Activated naive CD4-positive, alpha-beta T cell treated with anti-CD3 and anti-CD28 coated beads, Interleukin-2, amount 10 ng/mL, durations not matched to agents 7 days and 5 days (primary cell): ENCODE measurements around the gene CTR9.

Experiments
- CTCF ChIA-PET: fragments of 350-600 bp; sonication (Branson Sonifier 250); formaldehyde crosslinking; loops from one replicate; lab custom pipeline; 2021; ENCODE audit warnings: antibody characterized with exemption; lab: Charles Lee
- DNase-seq: peaks from one replicate; pipeline ENCODE4 v3.0.0-alpha.2; 2020
- H3K27ac Mint-ChIP-seq: one replicate; pipeline ENCODE4 v1.8.0; 2021; ENCODE audit warnings: mild to moderate bottlenecking, moderate library complexity, mixed read lengths
- H3K27me3 Mint-ChIP-seq: one replicate; pipeline ENCODE4 v1.8.0; 2021; ENCODE audit warnings: mild to moderate bottlenecking, mixed read lengths
- H3K36me3 Mint-ChIP-seq: one replicate; pipeline ENCODE4 v1.8.0; 2021; ENCODE audit warnings: mixed read lengths
- H3K4me1 Mint-ChIP-seq: one replicate; pipeline ENCODE4 v1.8.0; 2021; ENCODE audit warnings: mixed read lengths
- H3K4me3 Mint-ChIP-seq: one replicate; pipeline ENCODE4 v1.8.0; 2021; ENCODE audit warnings: mild to moderate bottlenecking, moderate library complexity, mixed read lengths
- H3K9me3 Mint-ChIP-seq: one replicate; pipeline ENCODE4 v1.8.0; 2021; ENCODE audit warnings: mixed read lengths

CTR9 gene

DNA sequence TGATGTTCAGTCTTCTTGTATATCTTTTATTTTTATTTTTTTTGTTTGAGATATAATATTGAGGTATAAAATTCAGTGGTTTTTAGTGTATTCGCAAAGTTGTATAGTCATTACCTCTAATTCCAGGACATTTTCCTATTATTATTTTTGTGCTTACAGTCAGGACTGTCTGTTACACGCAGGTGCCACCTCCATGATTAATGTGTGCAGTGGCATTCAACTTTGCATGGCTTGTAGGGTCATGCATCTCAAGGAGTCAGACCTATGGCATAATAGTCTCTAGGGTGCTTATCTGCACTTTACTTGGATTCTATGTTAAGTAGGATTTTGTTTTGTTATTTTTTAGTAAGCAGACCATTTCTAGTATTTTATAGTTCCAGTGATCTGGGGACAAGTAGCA is 1.0 kb downstream of the CTR9 start:
- peak overlapping the region; percentile 96 for H3K4me3 Mint-ChIP-seq
- peak overlapping the region; percentile 93 for H3K27ac Mint-ChIP-seq
- peaks cover 24% of the 10 kb centered on the region for H3K36me3 Mint-ChIP-seq
- no peak for DNase-seq
- no peaks in the 10 kb centered on the region for H3K27me3 Mint-ChIP-seq
- H3K4me1 Mint-ChIP-seq = peaks cover 35% of the 10 kb centered on the region
- H3K9me3 Mint-ChIP-seq = no peaks in the 10 kb centered on the region
- CTCF ChIA-PET = interaction anchor here (1.0 to 2.7 kb wide), 3 partner anchors 18 to 211 kb away, joined by 3 to 12 read pairs (median 4); partner anchors contain the start of gene RNF141

DNA sequence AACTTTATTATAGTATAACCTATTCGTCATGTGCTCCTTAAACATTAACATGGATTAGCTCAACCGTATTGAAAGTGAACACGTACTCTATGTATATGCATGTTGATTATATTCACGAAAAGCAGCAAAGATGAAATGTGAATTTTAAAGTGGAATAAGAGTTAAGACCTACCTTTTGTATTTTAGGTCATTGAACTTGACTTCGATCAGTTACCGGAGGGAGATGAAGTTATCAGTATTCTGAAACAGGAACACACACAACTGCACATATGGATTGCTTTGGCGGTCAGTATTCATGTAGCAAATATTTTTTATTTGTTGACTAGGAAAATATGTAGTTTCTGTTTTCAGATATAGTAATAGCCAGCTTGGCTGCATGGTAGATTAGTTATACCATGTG is 1.4 kb downstream of the CTR9 start:
- Mint-ChIP-seq H3K4me3 (peak overlapping the region; percentile 96), H3K9me3 (no peaks in the 10 kb centered on the region), H3K4me1 (peaks cover 35% of the 10 kb centered on the region), H3K27me3 (no peaks in the 10 kb centered on the region), H3K27ac (no peak overlapping the region), H3K36me3 (peaks cover 26% of the 10 kb centered on the region)
- CTCF ChIA-PET = interaction anchor here (1.0 to 2.7 kb wide), 2 partner anchors 18 to 210 kb away, joined by 3 to 12 read pairs; no protein-coding TSS in a partner anchor
- DNase-seq = no peak

DNA sequence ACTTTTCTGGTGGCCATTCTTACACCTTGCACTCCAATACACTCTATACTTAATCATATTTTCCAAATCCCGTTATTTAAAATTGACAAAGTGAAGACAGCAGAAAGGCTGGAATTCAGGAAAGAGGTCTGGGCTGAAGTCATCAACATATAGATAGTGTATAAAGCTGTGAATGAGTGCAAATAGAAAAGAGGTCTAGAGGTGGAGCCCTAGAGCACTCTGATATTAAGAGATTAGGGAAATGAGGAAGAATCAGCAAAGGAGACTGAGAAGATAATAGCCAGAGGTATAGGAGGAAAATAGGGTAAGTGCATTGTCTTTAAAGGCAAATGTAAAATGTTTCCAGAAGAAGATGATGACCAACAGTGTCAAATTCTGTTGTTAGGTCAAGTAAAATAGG is 7.9 kb downstream of the CTR9 start:
- CTCF ChIA-PET = interaction anchor here (1.3 to 2.7 kb wide), 2 partner anchors 12 to 50 kb away, joined by 3 to 12 read pairs; partner anchors contain the start of gene EIF4G2
- Mint-ChIP-seq H3K4me1 (peaks cover 8% of the 10 kb centered on the region), H3K36me3 (peaks cover 32% of the 10 kb centered on the region), H3K4me3 (no peak overlapping the region), H3K9me3 (no peaks in the 10 kb centered on the region), H3K27me3 (no peaks in the 10 kb centered on the region), H3K27ac (no peak overlapping the region)
- DNase-seq = no peak

DNA sequence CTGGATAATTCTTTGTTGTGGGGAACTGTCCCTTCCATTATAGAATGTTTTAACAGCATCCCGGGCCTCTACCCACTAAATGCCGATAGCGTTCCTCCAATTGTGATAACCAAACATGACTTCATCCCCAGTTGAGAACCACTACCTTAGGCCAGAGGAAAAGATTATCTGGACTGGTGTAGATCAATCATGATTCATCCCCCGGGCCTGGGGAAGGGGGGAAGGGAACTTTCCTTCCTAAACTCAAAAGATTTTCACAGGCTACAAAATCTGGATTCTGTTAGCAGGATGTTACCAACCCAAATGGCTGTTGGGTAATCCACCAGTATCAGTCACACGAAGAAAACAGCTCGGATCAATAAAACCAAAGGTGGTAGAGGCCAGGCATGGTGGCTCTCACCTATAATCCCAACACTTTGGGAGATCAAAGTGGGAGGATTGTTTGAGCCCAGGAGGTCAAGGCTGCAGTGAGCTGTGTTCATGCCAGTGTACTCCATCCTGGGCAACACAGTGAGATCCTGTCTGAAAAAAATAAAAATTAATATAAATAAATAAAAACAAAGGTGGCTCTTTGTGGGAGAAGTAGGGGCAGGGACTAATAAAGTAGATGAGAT is 10.1 kb downstream of the CTR9 start:
- Mint-ChIP-seq H3K36me3 (peaks cover 38% of the 10 kb centered on the region), H3K27ac (no peak overlapping the region), H3K4me1 (peaks cover 8% of the 10 kb centered on the region), H3K9me3 (no peaks in the 10 kb centered on the region), H3K4me3 (no peak overlapping the region), H3K27me3 (no peaks in the 10 kb centered on the region)
- CTCF ChIA-PET = interaction anchor here (1.2 kb wide), 1 partner anchor 10 kb away, joined by 5 read pairs; no protein-coding TSS in a partner anchor
- DNase-seq = no peak

DNA sequence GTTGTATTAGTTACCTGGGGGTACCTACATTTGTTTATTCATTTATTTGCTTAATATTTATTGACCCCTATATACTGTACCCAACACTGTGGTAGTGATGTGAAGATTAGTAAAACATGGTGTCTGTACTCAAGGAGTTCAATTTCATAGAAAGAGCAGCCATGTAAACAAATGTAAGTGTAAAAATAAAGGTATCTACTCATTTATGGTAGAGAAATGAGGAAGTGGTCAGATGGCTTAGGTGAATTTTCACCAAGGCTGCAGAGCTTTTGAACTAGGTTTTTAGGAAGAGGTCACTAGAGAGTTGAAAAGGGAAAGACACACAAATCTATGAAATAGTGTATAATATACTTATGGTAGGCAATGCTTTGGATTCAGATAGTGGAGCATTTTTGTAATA is 11.1 kb downstream of the CTR9 start:
- Mint-ChIP-seq H3K27ac (peak overlapping the region; percentile 53), H3K9me3 (no peaks in the 10 kb centered on the region), H3K4me3 (no peak overlapping the region), H3K4me1 (peaks cover 8% of the 10 kb centered on the region), H3K36me3 (peaks cover 42% of the 10 kb centered on the region), H3K27me3 (no peaks in the 10 kb centered on the region)
- CTCF ChIA-PET = interaction anchor here (1.2 to 2.0 kb wide), 2 partner anchors 9 to 31 kb away, joined by 5 to 6 read pairs; no protein-coding TSS in a partner anchor
- DNase-seq = no peak

DNA sequence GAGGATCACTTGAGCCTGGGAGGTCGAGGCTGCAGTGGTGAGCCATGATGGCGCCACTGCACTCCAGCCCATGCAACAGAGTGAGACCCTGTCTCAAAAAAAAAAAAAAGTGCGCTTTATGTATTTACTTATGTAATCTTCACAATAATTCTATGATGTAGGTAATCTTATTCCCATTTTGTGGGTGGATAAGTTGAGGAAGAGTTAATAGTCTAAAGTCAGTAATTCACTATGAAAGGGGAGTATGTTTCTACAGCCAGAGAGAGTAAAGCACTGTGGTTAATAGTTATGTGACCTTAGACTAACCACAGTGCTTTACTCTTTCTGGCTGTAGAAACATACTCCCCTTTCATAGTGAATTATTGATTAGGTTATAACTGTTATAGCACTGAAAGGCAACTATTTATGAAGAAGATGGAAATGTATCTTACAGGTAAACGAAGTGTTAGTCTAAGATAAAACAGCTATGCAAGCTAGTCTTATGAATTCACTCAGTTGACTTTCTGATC is 11.9 kb downstream of the CTR9 start:
- no peaks in the 10 kb centered on the region for H3K9me3 Mint-ChIP-seq
- peaks cover 48% of the 10 kb centered on the region for H3K36me3 Mint-ChIP-seq
- H3K27ac Mint-ChIP-seq = no peak overlapping the region

DNA sequence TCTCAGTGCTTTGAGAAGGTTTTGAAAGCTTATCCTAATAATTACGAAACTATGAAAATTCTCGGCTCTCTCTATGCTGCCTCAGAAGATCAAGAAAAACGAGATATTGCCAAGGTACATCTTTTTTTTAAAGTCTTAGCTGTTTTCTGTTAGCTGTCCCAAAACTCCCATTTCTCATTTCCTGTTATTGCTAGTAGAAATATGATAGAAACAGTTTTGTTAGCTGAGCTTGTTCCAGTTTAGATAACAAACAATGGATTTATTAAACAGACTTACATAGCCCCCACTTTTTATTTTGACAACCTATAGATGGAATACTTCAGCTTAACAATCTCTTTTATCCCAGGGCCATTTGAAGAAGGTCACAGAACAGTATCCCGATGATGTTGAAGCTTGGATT is 12.7 kb downstream of the CTR9 start:
- Mint-ChIP-seq H3K36me3 (peaks cover 50% of the 10 kb centered on the region), H3K27ac (no peak overlapping the region), H3K4me3 (no peak overlapping the region), H3K27me3 (no peaks in the 10 kb centered on the region), H3K9me3 (no peaks in the 10 kb centered on the region), H3K4me1 (peaks cover 8% of the 10 kb centered on the region)
- CTCF ChIA-PET = interaction anchor here (1.5 to 2.0 kb wide), 2 partner anchors 26 to 29 kb away, joined by 3 to 6 read pairs; no protein-coding TSS in a partner anchor
- DNase-seq = no peak

More for the DNA sequence above, 11.9 kb downstream of the CTR9 start:
- no peak overlapping the region for H3K4me3 Mint-ChIP-seq
- H3K4me1 Mint-ChIP-seq = peaks cover 8% of the 10 kb centered on the region
- no peak for DNase-seq
- CTCF ChIA-PET = interaction anchor here (1.5 to 2.0 kb wide), 2 partner anchors 25 to 30 kb away, joined by 3 to 6 read pairs; no protein-coding TSS in a partner anchor
- H3K27me3 Mint-ChIP-seq = no peaks in the 10 kb centered on the region

DNA sequence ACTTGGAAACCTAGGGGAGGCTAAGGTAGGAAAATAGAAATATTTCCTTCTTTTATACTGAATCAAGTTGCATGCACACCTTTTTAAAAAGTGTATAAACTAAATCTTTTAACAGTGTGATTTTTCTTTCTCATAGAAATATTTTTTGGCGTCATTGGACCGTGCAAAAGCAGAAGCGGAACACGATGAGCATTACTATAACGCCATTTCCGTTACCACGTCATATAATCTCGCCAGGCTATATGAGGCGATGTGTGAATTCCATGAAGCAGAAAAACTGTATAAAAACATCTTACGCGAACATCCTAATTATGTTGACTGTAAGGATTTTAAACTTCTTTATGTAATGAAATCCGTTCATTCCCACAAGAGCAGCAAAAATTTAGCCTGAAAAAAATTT is 13.4 kb downstream of the CTR9 start:
- H3K27ac Mint-ChIP-seq = no peak overlapping the region
- peaks cover 54% of the 10 kb centered on the region for H3K36me3 Mint-ChIP-seq
- CTCF ChIA-PET = no interaction called here
- no peak overlapping the region for H3K4me3 Mint-ChIP-seq
- peaks cover 8% of the 10 kb centered on the region for H3K4me1 Mint-ChIP-seq
- no peaks in the 10 kb centered on the region for H3K9me3 Mint-ChIP-seq
- no peaks in the 10 kb centered on the region for H3K27me3 Mint-ChIP-seq
- DNase-seq = no peak

DNA sequence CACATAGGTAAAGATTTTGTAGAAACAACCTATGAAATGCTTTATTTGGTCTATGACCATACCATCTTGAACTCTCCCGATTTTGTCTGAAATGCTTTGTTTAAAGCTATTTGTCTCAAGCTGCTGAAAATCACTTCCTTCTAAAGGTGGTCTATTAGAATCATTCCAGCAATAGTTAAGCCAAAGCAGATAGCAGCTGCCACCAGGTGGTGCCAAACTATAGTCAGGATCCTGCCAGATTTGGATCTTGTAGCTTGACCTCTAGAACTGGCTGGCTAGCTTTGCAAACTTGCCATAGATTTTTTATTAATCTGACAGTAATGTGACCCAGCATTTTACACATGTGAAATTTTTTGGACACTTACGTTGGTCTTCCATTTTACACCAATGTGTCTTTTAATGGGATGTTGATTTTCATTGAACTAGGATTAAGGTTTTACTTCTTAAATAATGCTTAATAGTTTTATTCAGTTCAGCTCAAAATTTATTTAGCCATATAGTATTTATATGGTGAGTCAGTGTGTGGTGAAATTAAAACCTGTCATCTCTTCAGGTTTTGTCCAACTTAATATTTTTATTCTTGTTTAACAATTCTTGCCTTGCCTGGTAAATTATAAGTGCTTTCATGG is 19.7 kb downstream of the CTR9 start:
- Mint-ChIP-seq H3K36me3 (peaks cover 70% of the 10 kb centered on the region), H3K4me3 (no peak overlapping the region)
- CTCF ChIA-PET = interaction anchor here (0.7 to 3.5 kb wide), 19 partner anchors 9 to 365 kb away, joined by 3 to 13 read pairs (median 4); partner anchors contain the start of gene CTR9

DNA sequence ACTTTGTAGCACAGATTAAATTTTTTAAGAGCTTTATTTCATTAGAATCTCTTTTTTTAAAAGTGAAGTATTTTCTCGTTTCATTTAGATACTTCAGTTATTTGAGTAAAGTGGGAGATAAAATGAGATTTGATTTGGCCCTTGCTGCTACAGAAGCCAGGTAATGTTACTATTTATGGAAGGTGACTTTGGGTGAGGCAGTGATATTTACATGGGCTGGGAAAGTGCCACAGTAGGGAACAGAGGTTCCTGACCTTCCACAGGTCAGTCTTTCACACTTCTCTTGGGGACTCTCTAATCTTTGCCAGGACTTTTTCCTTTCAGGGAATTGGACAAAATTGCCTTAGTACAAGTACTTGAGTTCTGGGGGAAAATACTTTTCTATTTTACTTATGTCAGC is 20.4 kb downstream of the CTR9 start:
- Mint-ChIP-seq H3K4me1 (no peaks in the 10 kb centered on the region), H3K27me3 (no peaks in the 10 kb centered on the region), H3K27ac (no peak overlapping the region), H3K9me3 (no peaks in the 10 kb centered on the region), H3K4me3 (no peak overlapping the region), H3K36me3 (peaks cover 70% of the 10 kb centered on the region)
- DNase-seq = no peak
- CTCF ChIA-PET = interaction anchor here (0.9 to 3.5 kb wide), 9 partner anchors 10 to 250 kb away, joined by 3 to 12 read pairs (median 4); partner anchors contain the start of gene CTR9

More for the DNA sequence above, 19.7 kb downstream of the CTR9 start:
- H3K27ac Mint-ChIP-seq = no peak overlapping the region
- DNase-seq = peak; percentile 47
- no peaks in the 10 kb centered on the region for H3K27me3 Mint-ChIP-seq
- no peaks in the 10 kb centered on the region for H3K4me1 Mint-ChIP-seq
- H3K9me3 Mint-ChIP-seq = no peaks in the 10 kb centered on the region

DNA sequence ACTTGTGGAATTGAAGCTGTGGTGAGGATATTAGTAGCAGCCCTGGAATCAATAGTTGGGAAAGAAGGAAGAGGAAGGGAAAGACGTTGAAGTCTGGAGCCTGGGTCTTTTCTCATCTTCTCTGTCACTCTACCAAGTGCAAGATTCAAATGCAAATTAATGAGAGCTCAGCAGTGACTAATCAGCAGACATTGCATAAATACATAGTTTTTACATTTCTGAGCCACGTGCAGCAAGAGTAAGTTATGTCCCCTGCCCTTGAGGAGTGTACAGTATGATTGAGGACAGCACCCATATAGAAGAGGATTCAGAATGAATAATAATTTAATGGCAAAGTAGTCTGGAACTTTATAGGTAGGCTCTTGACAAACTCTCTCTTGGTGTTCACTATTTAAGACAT is 23.8 kb downstream of the CTR9 start:
- CTCF ChIA-PET = interaction anchor here (0.7 to 2.9 kb wide), 2 partner anchors 15 to 18 kb away, joined by 3 to 9 read pairs; no protein-coding TSS in a partner anchor
- H3K4me3 Mint-ChIP-seq = no peak overlapping the region

DNA sequence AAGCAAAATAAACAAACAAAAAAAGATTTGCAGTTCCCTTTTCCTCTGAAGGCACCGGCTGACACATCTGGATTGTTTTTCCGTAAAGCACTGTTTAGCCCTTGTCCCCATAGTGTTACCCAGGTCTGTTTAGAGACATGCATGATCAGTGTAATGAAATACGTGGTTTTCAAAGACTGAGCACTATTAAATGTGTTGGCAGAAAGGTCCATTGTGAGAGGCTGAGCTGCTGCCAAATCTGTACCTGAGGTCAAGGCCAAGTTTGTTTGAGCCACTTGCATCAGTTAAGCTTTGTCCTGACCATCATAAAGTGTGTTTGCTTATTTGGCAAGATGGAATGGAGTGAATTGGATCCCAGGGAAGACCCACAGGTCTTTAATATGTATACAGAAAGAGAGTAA is 26.3 kb downstream of the CTR9 start:
- Mint-ChIP-seq H3K9me3 (no peaks in the 10 kb centered on the region), H3K4me3 (no peak overlapping the region), H3K27me3 (no peaks in the 10 kb centered on the region), H3K27ac (no peak overlapping the region), H3K36me3 (peaks cover 45% of the 10 kb centered on the region), H3K4me1 (no peaks in the 10 kb centered on the region)
- DNase-seq = no peak
- CTCF ChIA-PET = interaction anchor here (1.8 kb wide), 1 partner anchor 15 kb away, joined by 5 read pairs; no protein-coding TSS in a partner anchor

More for the DNA sequence above, 23.8 kb downstream of the CTR9 start:
- Mint-ChIP-seq H3K27ac (no peak overlapping the region), H3K27me3 (no peaks in the 10 kb centered on the region), H3K9me3 (no peaks in the 10 kb centered on the region), H3K36me3 (peaks cover 65% of the 10 kb centered on the region), H3K4me1 (no peaks in the 10 kb centered on the region)
- no peak for DNase-seq

DNA sequence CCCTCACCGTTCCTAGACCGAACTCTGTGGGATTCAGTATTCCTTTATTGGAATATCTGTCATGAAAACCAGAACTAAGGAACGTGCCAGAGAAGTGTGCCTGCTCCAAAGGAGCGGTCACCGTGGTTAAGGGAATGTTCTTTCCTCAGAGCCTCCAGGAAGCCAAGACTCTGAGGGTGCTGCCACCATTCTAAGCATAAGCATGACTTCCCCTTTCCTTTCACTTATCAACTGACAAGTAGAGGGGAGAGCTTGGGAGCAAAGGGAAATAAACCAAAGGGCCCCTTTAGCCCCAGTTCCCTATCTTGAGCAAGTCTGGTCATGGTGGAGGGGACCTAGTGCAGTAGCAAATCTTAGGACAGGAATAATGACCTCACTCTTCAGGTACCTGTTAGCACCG is 26.8 kb downstream of the CTR9 start:
- H3K27ac Mint-ChIP-seq = no peak overlapping the region

More for the DNA sequence above, 26.8 kb downstream of the CTR9 start:
- no peak for DNase-seq
- Mint-ChIP-seq H3K27me3 (no peaks in the 10 kb centered on the region), H3K4me3 (no peak overlapping the region), H3K4me1 (no peaks in the 10 kb centered on the region), H3K9me3 (no peaks in the 10 kb centered on the region), H3K36me3 (peaks cover 45% of the 10 kb centered on the region)
- CTCF ChIA-PET = interaction anchor here (1.0 to 1.8 kb wide), 2 partner anchors 15 to 21 kb away, joined by 3 to 5 read pairs; no protein-coding TSS in a partner anchor
